Keratinocyte (primary cell): ENCODE results near the gene SMIM22. TPM values are rescaled to one million over a fixed set of nuclear protein-coding genes. Genes with fewer than 3 reads are reported as not detected.

Experiments used
- DNase-seq: peaks from one replicate; pipeline ENCODE4 v3.0.0-alpha.2; 2011; ENCODE audit warnings: low read depth, missing footprints, low spot score
- FAIRE-seq: peaks from 2 replicates; lab custom pipeline; 2011; peaks lifted over from hg19 to GRCh38; lab: Jason Lieb, UNC
- H2AFZ ChIP-seq: 2 replicates; pipeline ENCODE4 v1.6.0; 2012; ENCODE audit warnings: low read length, control low read depth, inconsistent platforms; ENCODE audit not compliant: control insufficient read depth
- H3K27ac ChIP-seq: 2 replicates; pipeline ENCODE4 v1.5.1; 2011; ENCODE audit warnings: low read length; ENCODE audit not compliant: control insufficient read depth, insufficient read depth
- H3K27me3 ChIP-seq: 3 replicates; pipeline ENCODE4 v1.6.0; 2011; ENCODE audit warnings: low read length; ENCODE audit not compliant: control insufficient read depth, insufficient read depth; ENCODE audit errors: extremely low read depth
- H3K36me3 ChIP-seq, 2 experiments: 2 replicates in 1 of 2; 3 replicates in 1 of 2; pipeline ENCODE4 v1.5.1; 2011; ENCODE audit warnings: low read length in 2 of 2, mild to moderate bottlenecking in 1 of 2; ENCODE audit not compliant: control insufficient read depth in 2 of 2, insufficient read depth in 2 of 2; ENCODE audit errors: extremely low read depth in 1 of 2
- H3K4me1 ChIP-seq: 3 replicates; pipeline ENCODE4 v1.5.1; 2011; ENCODE audit warnings: low read length; ENCODE audit not compliant: control insufficient read depth, insufficient read depth; ENCODE audit errors: extremely low read depth
- H3K4me2 ChIP-seq: 3 replicates; pipeline ENCODE4 v1.6.0; 2011; ENCODE audit warnings: low read depth, low read length; ENCODE audit not compliant: control insufficient read depth, insufficient read depth; ENCODE audit errors: extremely low read depth
- H3K4me3 ChIP-seq, 3 experiments: fragments of 200-600 bp in 1 of 3; sonication (generic) in 1 of 3; 2 replicates in 2 of 3; 3 replicates in 1 of 3; pipeline ENCODE4 v1.5.1; 2011 to 2016; ENCODE audit warnings: low read length in 3 of 3, mild to moderate bottlenecking in 3 of 3, control low read depth in 2 of 3, inconsistent platforms in 1 of 3, low read depth in 1 of 3, mixed read lengths in 1 of 3, mixed run types in 1 of 3, moderate library complexity in 1 of 3; ENCODE audit not compliant: control insufficient read depth in 2 of 3, insufficient read depth in 2 of 3; ENCODE audit errors: extremely low read depth in 1 of 3
- H3K79me2 ChIP-seq: 2 replicates; pipeline ENCODE4 v1.6.0; 2012; ENCODE audit warnings: low read length; ENCODE audit not compliant: control insufficient read depth, insufficient read depth
- H3K9ac ChIP-seq: 3 replicates; pipeline ENCODE4 v1.6.0; 2011; ENCODE audit warnings: low read length; ENCODE audit not compliant: control insufficient read depth, insufficient read depth; ENCODE audit errors: extremely low read depth
- H3K9me1 ChIP-seq: 3 replicates; pipeline ENCODE4 v1.6.0; 2011; ENCODE audit warnings: low read length; ENCODE audit not compliant: control insufficient read depth, insufficient read depth; ENCODE audit errors: extremely low read depth
- H3K9me3 ChIP-seq: 2 replicates; pipeline ENCODE4 v1.5.1; 2012; ENCODE audit warnings: low read depth, low read length; ENCODE audit not compliant: control insufficient read depth
- H4K20me1 ChIP-seq: 3 replicates; pipeline ENCODE4 v1.6.0; 2011; ENCODE audit warnings: low read length; ENCODE audit not compliant: control insufficient read depth, insufficient read depth; ENCODE audit errors: extremely low read depth
- CTCF ChIP-seq, 3 experiments: IDR thresholded peaks in 1 of 3; conservative IDR thresholded peaks in 1 of 3; optimal IDR thresholded peaks in 1 of 3; 2 replicates in 2 of 3; 3 replicates in 1 of 3; pipeline versions ENCODE3 to v1.5.1; 2011; ENCODE audit warnings: low read length in 3 of 3, mild to moderate bottlenecking in 3 of 3, moderate library complexity in 2 of 3, control low read depth in 1 of 3, inconsistent platforms in 1 of 3; ENCODE audit not compliant: insufficient read depth in 2 of 3; ENCODE audit errors: extremely low read depth in 1 of 3
- EZH2 ChIP-seq: IDR thresholded peaks from one replicate; pipeline ENCODE4 v1.6.1; 2012; ENCODE audit warnings: inconsistent platforms, mild to moderate bottlenecking, low read length, moderate library complexity
- dilution Hi-C: fragments of 300-500 bp; cut with MboI; formaldehyde crosslinking; loops from one replicate; pipeline ENCODE4 v1.7.0; 2020; ENCODE audit warnings: low sequenced_read_pairs; ENCODE audit not compliant: extremely low pct_ligation_motif_present
- polyA plus RNA-seq, 5 experiments: library from polyadenylated mRNA; depleted of rRNA in 3 of 5; stranded (reverse) in 3 of 5; stranded (forward) in 1 of 5; unstranded in 1 of 5; fragments of >200 nt; gene quantifications; 1 replicate in 1 of 5; 2 replicates in 3 of 5; 3 replicates in 1 of 5; pipeline versions ENCODE4 v1.2.1 to v1.2.3, GENCODE V29; 2011 to 2012; ENCODE audit warnings: missing spikeins in 2 of 5, low read depth in 1 of 5, low replicate concordance in 1 of 5

The SMIM22 gene
- polyA plus RNA-seq, 1 donor (not counting 4 experiments of a cell fraction or from before 2014, with no cell fraction given) = 10.6 TPM

- H2AFZ ChIP-seq = no peak overlapping the region
- DNase-seq (no peak), FAIRE-seq (no peak)
- no peaks in the 10 kb centered on the region for H3K9me1 ChIP-seq
- no peaks in the 10 kb centered on the region for H4K20me1 ChIP-seq
- no peaks in the 10 kb centered on the region for H3K27me3 ChIP-seq
- H3K9me3 ChIP-seq = no peaks in the 10 kb centered on the region
- H3K4me3 ChIP-seq = no peak overlapping the region
- H3K36me3 ChIP-seq = peaks cover 0 to 8% of the 10 kb centered on the region in 2 experiments
- TF ChIP-seq CTCF (optimal IDR thresholded peaks at IDR 0.05 in 1 of 3, IDR thresholded peaks at IDR 0.05 in 1 of 3, conservative IDR thresholded peaks at IDR 0.05 in 1 of 3; ENCODE audit: extremely low read depth in 1 of 3, insufficient read depth in 2 of 3, low read length in 3 of 3) (no peak), EZH2 (no peak)
- dilution Hi-C loops = no loop called here
- H3K9ac ChIP-seq = no peak overlapping the region
- H3K4me2 ChIP-seq = no peak overlapping the region
- H3K79me2 ChIP-seq = no peaks in the 10 kb centered on the region
- H3K27ac ChIP-seq = no peak overlapping the region
- H3K4me1 ChIP-seq = peaks cover 19% of the 10 kb centered on the region
Observed at GRCh38 chr16:4797805-4798252, 2.7 kb downstream of the SMIM22 start.

- Histone ChIP-seq H3K9ac (no peak overlapping the region), H3K4me2 (no peak overlapping the region), H3K4me1 (peaks cover 25% of the 10 kb centered on the region), H2AFZ (no peak overlapping the region), H3K4me3 (no peak overlapping the region), H3K79me2 (no peaks in the 10 kb centered on the region), H3K9me3 (no peaks in the 10 kb centered on the region), H3K27me3 (no peaks in the 10 kb centered on the region), H3K36me3 (peaks cover 0 to 8% of the 10 kb centered on the region in 2 experiments), H4K20me1 (no peaks in the 10 kb centered on the region), H3K9me1 (no peaks in the 10 kb centered on the region), H3K27ac (no peak overlapping the region)
- dilution Hi-C loops = no loop called here
- DNase-seq (no peak), FAIRE-seq (no peak)
- TF ChIP-seq EZH2 = no peak
- no peak for TF ChIP-seq CTCF (optimal IDR thresholded peaks at IDR 0.05 in 1 of 3, IDR thresholded peaks at IDR 0.05 in 1 of 3, conservative IDR thresholded peaks at IDR 0.05 in 1 of 3; ENCODE audit: extremely low read depth in 1 of 3, insufficient read depth in 2 of 3, low read length in 3 of 3)
Observed at GRCh38 chr16:4798456-4798855, 3.3 kb downstream of the SMIM22 start.
